ENCODE data around the gene ALPL. TPM values are rescaled to one million over a fixed set of nuclear protein-coding genes. Genes with fewer than 3 reads are reported as not detected.

ALPL gene
- total and polyA plus RNA-seq, 7 donors, result 0.73 to 2.0 (median 1.3) TPM

DNA sequence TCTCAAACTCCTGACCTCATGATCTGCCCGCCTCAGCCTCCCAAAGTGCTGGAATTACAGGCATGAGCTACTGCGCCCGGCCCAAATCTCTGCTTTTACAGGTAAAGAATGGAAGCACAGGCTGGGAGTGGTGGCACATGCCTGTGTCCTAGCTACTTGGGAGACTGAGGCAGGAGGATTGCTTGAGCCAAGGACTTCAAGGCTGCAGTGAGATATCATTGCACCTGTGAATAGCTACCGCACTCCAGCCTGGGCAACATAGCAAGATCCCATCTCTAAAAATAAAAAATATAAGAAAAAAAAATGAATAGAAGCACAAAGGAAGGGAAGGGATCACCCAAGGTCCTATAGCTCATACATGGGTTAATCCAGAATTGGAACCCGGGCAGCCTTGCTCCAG, 15.0 kb downstream of the ALPL start:
- intact Hi-C loops (cut with DNase I), result no loop called here
- H3K9me3 ChIP-seq, result no peaks in the 10 kb centered on the region
- TF ChIP-seq, protein P1, sequence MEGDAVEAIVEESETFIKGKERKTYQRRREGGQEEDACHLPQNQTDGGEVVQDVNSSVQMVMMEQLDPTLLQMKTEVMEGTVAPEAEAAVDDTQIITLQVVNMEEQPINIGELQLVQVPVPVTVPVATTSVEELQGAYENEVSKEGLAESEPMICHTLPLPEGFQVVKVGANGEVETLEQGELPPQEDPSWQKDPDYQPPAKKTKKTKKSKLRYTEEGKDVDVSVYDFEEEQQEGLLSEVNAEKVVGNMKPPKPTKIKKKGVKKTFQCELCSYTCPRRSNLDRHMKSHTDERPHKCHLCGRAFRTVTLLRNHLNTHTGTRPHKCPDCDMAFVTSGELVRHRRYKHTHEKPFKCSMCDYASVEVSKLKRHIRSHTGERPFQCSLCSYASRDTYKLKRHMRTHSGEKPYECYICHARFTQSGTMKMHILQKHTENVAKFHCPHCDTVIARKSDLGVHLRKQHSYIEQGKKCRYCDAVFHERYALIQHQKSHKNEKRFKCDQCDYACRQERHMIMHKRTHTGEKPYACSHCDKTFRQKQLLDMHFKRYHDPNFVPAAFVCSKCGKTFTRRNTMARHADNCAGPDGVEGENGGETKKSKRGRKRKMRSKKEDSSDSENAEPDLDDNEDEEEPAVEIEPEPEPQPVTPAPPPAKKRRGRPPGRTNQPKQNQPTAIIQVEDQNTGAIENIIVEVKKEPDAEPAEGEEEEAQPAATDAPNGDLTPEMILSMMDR (IDR thresholded peaks at IDR 0.05), result no peak
- 84 to 96% (median 85%) methylated on average over 5 of the region's 5 CpGs for WGBS, 3 donors
- H3K4me1 ChIP-seq, result no peaks in the 10 kb centered on the region
- H3K4me3 ChIP-seq, result no peak overlapping the region
- no peak overlapping the region for H3K27ac ChIP-seq
- DNase-seq (no peak), ATAC-seq (no peak)
- no peaks in the 10 kb centered on the region for H3K36me3 ChIP-seq (ENCODE audit: insufficient read depth in 1 of 2, low read depth in 1 of 2)
- no peaks in the 10 kb centered on the region for H3K27me3 ChIP-seq (ENCODE audit: insufficient read depth in 3 of 3, low read length in 2 of 3)

DNA sequence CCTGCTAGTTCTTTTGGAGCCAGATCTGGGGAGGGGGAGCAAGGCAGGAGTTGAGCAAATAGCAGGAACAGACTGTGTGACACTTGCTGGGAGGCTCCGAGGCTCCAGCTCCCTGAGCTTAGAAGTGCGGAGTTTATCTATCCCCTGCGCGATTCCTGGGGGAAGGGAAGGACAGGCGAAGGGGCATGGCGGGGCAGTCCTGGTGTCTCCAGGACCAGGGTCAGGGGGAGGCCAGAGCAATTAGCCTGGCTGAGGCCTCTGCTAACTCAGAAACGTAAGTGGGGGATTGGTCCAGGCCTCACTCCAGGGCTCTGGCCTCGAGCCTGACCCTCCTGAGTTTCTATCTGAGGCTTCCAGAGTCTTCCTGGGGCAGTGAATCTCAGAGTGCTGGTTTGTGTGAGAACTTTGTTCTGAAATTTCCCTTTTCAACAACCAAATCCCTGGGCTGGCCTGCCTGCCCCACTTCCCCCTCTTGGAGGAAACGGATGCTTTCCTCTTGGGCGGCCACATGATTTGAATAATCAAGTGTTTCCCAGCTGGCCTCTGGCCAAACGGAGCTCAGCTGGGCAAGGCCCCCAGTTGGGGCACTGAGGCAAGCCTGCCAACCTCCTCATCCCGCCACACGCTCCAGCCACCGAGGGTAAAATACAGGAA, 15.6 kb downstream of the ALPL start:
- 50 to 57% (median 55%) methylated on average over 14 of the region's 14 CpGs for WGBS, 3 donors
- ATAC-seq, result no peak

DNA sequence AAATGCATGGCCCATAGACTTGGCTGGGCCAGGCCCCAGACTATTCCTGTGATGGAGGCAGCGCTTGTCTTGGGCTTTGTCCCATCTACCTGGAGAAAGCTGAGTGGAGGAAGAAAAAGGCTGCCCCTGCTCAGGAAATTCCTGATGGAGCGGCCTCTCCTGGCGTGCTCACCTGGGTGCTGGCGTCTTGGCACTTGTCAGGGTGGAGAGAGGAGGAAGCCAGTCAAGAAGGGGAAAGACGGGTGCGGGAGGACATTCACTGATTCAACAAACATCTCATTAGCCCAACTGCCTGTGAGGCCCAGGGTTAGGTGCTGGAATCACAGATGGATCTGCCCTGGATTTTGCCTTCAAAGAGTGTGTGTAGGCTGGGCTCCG, 16.1 kb downstream of the ALPL start:
- intact Hi-C loops (cut with DNase I), result no loop called here
- no peak for DNase-seq
- Histone ChIP-seq H3K4me1 (no peaks in the 10 kb centered on the region), H3K27me3 (ENCODE audit: insufficient read depth in 3 of 3, low read length in 2 of 3) (peaks cover 0 to 4% (median 0%) of the 10 kb centered on the region in 3 donors), H3K9me3 (no peaks in the 10 kb centered on the region), H3K27ac (no peak overlapping the region), H3K4me3 (no peak overlapping the region), H3K36me3 (ENCODE audit: insufficient read depth in 1 of 2, low read depth in 1 of 2) (no peaks in the 10 kb centered on the region)
- ATAC-seq, result no peak
- TF ChIP-seq, protein P1 (IDR thresholded peaks at IDR 0.05), result no peak
- 84 to 87% (median 87%) methylated on average over 7 of the region's 7 CpGs for WGBS, 3 donors

More for the DNA sequence above, 15.6 kb downstream of the ALPL start:
- H3K9me3 ChIP-seq, result no peaks in the 10 kb centered on the region
- DNase-seq, result no peak
- H3K27me3 ChIP-seq (ENCODE audit: insufficient read depth in 3 of 3, low read length in 2 of 3), result no peaks in the 10 kb centered on the region
- no peaks in the 10 kb centered on the region for H3K4me1 ChIP-seq
- H3K36me3 ChIP-seq (ENCODE audit: insufficient read depth in 1 of 2, low read depth in 1 of 2), result no peaks in the 10 kb centered on the region
- no peak overlapping the region for H3K27ac ChIP-seq
- H3K4me3 ChIP-seq, result no peak overlapping the region
- TF ChIP-seq, protein P1 (IDR thresholded peaks at IDR 0.05), result no peak
- intact Hi-C loops (cut with DNase I), result no loop called here

DNA sequence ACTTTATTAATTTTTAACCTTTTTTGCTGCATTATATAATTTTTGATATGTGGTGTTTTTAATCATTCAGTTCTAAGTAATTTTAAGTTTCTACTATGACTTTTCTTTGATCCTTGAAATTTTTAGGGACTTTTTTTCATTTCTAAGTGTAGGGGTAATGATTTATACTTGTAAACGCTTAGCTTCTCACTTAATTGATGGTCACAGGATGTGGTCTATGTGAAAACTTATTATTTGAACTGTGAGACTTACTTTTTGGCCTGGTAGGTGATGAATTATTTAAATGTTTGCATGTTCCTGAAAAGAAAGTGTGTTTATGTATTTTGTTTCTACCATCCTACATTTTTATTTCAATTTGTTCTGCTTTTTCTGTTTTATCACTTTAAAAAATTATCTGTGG, 17.2 kb downstream of the ALPL start:
- H3K27me3 ChIP-seq (ENCODE audit: insufficient read depth in 3 of 3, low read length in 2 of 3), result peaks cover 0 to 6% (median 0%) of the 10 kb centered on the region in 3 donors
- no peak for DNase-seq
- H3K36me3 ChIP-seq (ENCODE audit: insufficient read depth in 1 of 2, low read depth in 1 of 2), result no peaks in the 10 kb centered on the region
- H3K27ac ChIP-seq, result no peak overlapping the region
- no peaks in the 10 kb centered on the region for H3K9me3 ChIP-seq
- TF ChIP-seq, protein P1 (IDR thresholded peaks at IDR 0.05), result no peak
- no peak for ATAC-seq
- intact Hi-C loops (cut with DNase I), result no loop called here
- H3K4me1 ChIP-seq, result no peaks in the 10 kb centered on the region
- no peak overlapping the region for H3K4me3 ChIP-seq
- WGBS, 3 donors, result 73 to 83% (median 83%) methylated on average over 1 of the region's 1 CpG
